Right lobe of liver (tissue), 6 donors: ENCODE measurements around the gene SRD5A1. TPM values are rescaled to one million over a fixed set of nuclear protein-coding genes. Genes with fewer than 3 reads are reported as not detected.

Experiments used
- ATAC-seq, 4 donors: fragments of 200-7000 bp; cut with Tn5 transposase; one replicate each; pipeline ENCODE4 v1.9.1; 2020; ENCODE audit warnings: mild to moderate bottlenecking in 4 of 4, moderate library complexity in 4 of 4
- DNase-seq, 3 donors: peaks; one replicate each; pipeline ENCODE4 v3.0.0-alpha.2; 2020
- H3K27ac ChIP-seq, 3 donors: fragments of 200-600 bp; one replicate each; pipeline ENCODE4 v1.8.0; 2022
- H3K27me3 ChIP-seq, 2 donors: fragments of 200-600 bp; one replicate each; pipeline ENCODE4 v1.8.0; 2022
- H3K36me3 ChIP-seq, 4 donors: fragments of 200-600 bp; sonication (generic) in 1 of 4; one replicate each; pipeline versions ENCODE4 v1.5.1 to v1.8.0; 2017 to 2022; ENCODE audit warnings: control low read depth in 1 of 4
- H3K4me1 ChIP-seq, 4 donors: fragments of 200-600 bp; sonication (generic) in 1 of 4; one replicate each; pipeline versions ENCODE4 v1.5.1 to v1.8.0; 2017 to 2022; ENCODE audit warnings: control low read depth in 1 of 4
- H3K4me3 ChIP-seq, 3 donors: fragments of 200-600 bp; one replicate each; pipeline ENCODE4 v1.8.0; 2022
- H3K9me3 ChIP-seq, 4 donors: fragments of 200-600 bp; sonication (generic) in 1 of 4; one replicate each; pipeline versions ENCODE4 v1.5.1 to v1.8.0; 2017 to 2022; ENCODE audit warnings: control low read depth in 1 of 4
- CTCF ChIP-seq, 4 donors: fragments of 200-600 bp in 3 of 4; fragments of 450-650 bp in 1 of 4; IDR thresholded peaks; one replicate each; pipeline versions ENCODE4 v1.5.1 to v1.8.0; 2016 to 2022; ENCODE audit warnings: antibody characterized with exemption in 4 of 4, mild to moderate bottlenecking in 2 of 4
- POLR2A ChIP-seq: fragments of 450-650 bp; IDR thresholded peaks from one replicate; pipeline ENCODE4 v1.6.1; 2017; ENCODE audit warnings: antibody characterized with exemption, mild to moderate bottlenecking
- WGBS: methylation state at CpG from one replicate; pipeline ENCODE4 v1.1.6; 2018; ENCODE audit warnings: low coverage, low lambda C conversion rate; ENCODE audit not compliant: insufficient coverage; ENCODE audit errors: missing lambda C conversion rate; 5-methylcytosine and 5-hydroxymethylcytosine counted together
- intact Hi-C, 2 donors: fragments of 100-400 bp; cut with DNase I; formaldehyde crosslinking; loops; one replicate each; pipeline versions ENCODE4 v1.11.2 to v1.14.1; 2022
- total RNA-seq, 6 experiments: library from RNA; depleted of rRNA in 2 of 6; stranded (reverse); fragments of >200 nt in 2 of 6; fragmentation: NEBNext Ultra II Directional in 3 of 6; extraction: Animal tissue kit (Norgen Biotek cat#: 25700) in 3 of 6; gene quantifications; one replicate each; pipeline versions ENCODE4 v1.1.0 to v1.2.4, GENCODE V29; 2016 to 2023
- donor health status: DM: no; HTN: yes; CAD: no.
- donor health status: DM: no; HTN: no; CAD: no.
- donor health status: DM: no; HTN: no; CAD: no.
- donor health status: DM: no; HTN: yes; CAD: no.
- donor health status: DM: no; HTN: yes; CAD: no.

SRD5A1 gene
- total RNA-seq, 6 experiments from 2014 or later, result 13.5 to 87.6 (median 52.2) TPM

GRCh38 chr5:6616632-6617031 is 16.6 kb upstream of the SRD5A1 start:
- no peak for DNase-seq
- no peak for ATAC-seq
- Histone ChIP-seq H3K4me3 (no peak overlapping the region), H3K27ac (no peak overlapping the region), H3K27me3 (no peaks in the 10 kb centered on the region), H3K9me3 (no peaks in the 10 kb centered on the region), H3K4me1 (peaks cover 0 to 5% (median 0%) of the 10 kb centered on the region in 4 donors), H3K36me3 (peaks cover 10 to 90% (median 38%) of the 10 kb centered on the region in 4 donors)
- WGBS, result 95% methylated on average over 6 of the region's 6 CpGs
- intact Hi-C loops, result no loop called here
- TF ChIP-seq POLR2A (no peak), CTCF (IDR thresholded peaks at IDR 0.05) (no peak)

- intact Hi-C loops, result no loop called here
- 94% methylated on average over 4 of the region's 4 CpGs for WGBS
- Histone ChIP-seq H3K4me1 (no peaks in the 10 kb centered on the region), H3K27me3 (no peaks in the 10 kb centered on the region), H3K4me3 (no peak overlapping the region), H3K36me3 (peaks cover 0 to 86% (median 37%) of the 10 kb centered on the region in 4 donors), H3K9me3 (no peaks in the 10 kb centered on the region), H3K27ac (no peak overlapping the region)
- ATAC-seq (no peak), DNase-seq (no peak)
- TF ChIP-seq CTCF (IDR thresholded peaks at IDR 0.05), result no peak
- TF ChIP-seq POLR2A, result no peak
Measured at GRCh38 chr5:6623228-6623627, 10.0 kb upstream of the SRD5A1 start.

GRCh38 chr5:6623941-6624340 is 9.3 kb upstream of the SRD5A1 start:
- no peak for DNase-seq
- Histone ChIP-seq H3K9me3 (no peaks in the 10 kb centered on the region), H3K27ac (no peak overlapping the region), H3K4me3 (no peak overlapping the region), H3K4me1 (no peaks in the 10 kb centered on the region), H3K27me3 (no peaks in the 10 kb centered on the region), H3K36me3 (peaks cover 0 to 84% (median 35%) of the 10 kb centered on the region in 4 donors)
- TF ChIP-seq CTCF (IDR thresholded peaks at IDR 0.05) (no peak), POLR2A (no peak)
- intact Hi-C loops, result no loop called here
- ATAC-seq, result no peak
- WGBS, result 93% methylated on average over 3 of the region's 3 CpGs

GRCh38 chr5:6626508-6626907 is 6.7 kb upstream of the SRD5A1 start:
- no peaks in the 10 kb centered on the region for H3K27me3 ChIP-seq
- H3K9me3 ChIP-seq, result no peaks in the 10 kb centered on the region
- H3K36me3 ChIP-seq, result peaks cover 0 to 83% (median 20%) of the 10 kb centered on the region in 4 donors
- TF ChIP-seq POLR2A (no peak), CTCF (IDR thresholded peaks at IDR 0.05) (no peak)
- H3K4me1 ChIP-seq, result peaks cover 0 to 5% (median 2%) of the 10 kb centered on the region in 4 donors
- no peak overlapping the region for H3K4me3 ChIP-seq
- WGBS, result 95% methylated on average over 4 of the region's 10 CpGs
- no peak for ATAC-seq
- no peak for DNase-seq
- H3K27ac ChIP-seq, result no peak overlapping the region
- intact Hi-C loops, result no loop called here

- intact Hi-C loops, result loop anchor here (10.0 kb wide), 2 partner anchors 73 to 113 kb away; no protein-coding TSS in a partner anchor
- no peak for ATAC-seq
- no peak overlapping the region for H3K27ac ChIP-seq
- 85% methylated on average over 4 of the region's 4 CpGs for WGBS
- H3K27me3 ChIP-seq, result no peaks in the 10 kb centered on the region
- peaks cover 0 to 30% (median 9%) of the 10 kb centered on the region in 4 donors for H3K4me1 ChIP-seq
- H3K9me3 ChIP-seq, result no peaks in the 10 kb centered on the region
- no peak for TF ChIP-seq CTCF (IDR thresholded peaks at IDR 0.05)
- TF ChIP-seq POLR2A, result no peak
- no peak for DNase-seq
- H3K4me3 ChIP-seq, result no peak overlapping the region
- peaks cover 0 to 44% (median 3%) of the 10 kb centered on the region in 4 donors for H3K36me3 ChIP-seq
Measured at GRCh38 chr5:6631441-6631840, 1.8 kb upstream of the SRD5A1 start.
